ENCODE data around the gene RAB10. TPM values are rescaled to one million over a fixed set of nuclear protein-coding genes. Genes with fewer than 3 reads are reported as not detected.
"Not testable (repeated sequence)": the region's sequence is repeated elsewhere in the genome, so short reads cannot be mapped to it uniquely, and the experiment has no call there.

Gene RAB10
- total RNA-seq, 4 donors from 2014 or later: 91.9 to 117 (median 103) TPM

GRCh38 chr2:26081556-26081955, 47.7 kb downstream of the RAB10 start:
- TF ChIP-seq CTCF (IDR thresholded peaks at IDR 0.05): no peak
- no peak for TF ChIP-seq POLR2AphosphoS5 (IDR thresholded peaks at IDR 0.05)
- TF ChIP-seq EP300 (IDR thresholded peaks at IDR 0.05): no peak
- TF ChIP-seq POLR2A (IDR thresholded peaks at IDR 0.05): no peak
- Histone ChIP-seq H3K36me3 (no peaks in the 10 kb centered on the region), H3K4me1 (peaks cover 0 to 37% (median 0%) of the 10 kb centered on the region in 3 donors), H3K27me3 (no peaks in the 10 kb centered on the region), H3K27ac (no peak overlapping the region), H3K9me3 (no peaks in the 10 kb centered on the region), H3K4me3 (no peak overlapping the region)
- no peak for ATAC-seq
- 92 to 98% methylated on average over 5 of the region's 5 CpGs for WGBS, 2 donors (ENCODE audit: low coverage in 1 of 2)

- no peak overlapping the region for H3K4me3 ChIP-seq
- H3K4me1 ChIP-seq: peaks cover 0 to 50% (median 13%) of the 10 kb centered on the region in 3 donors
- TF ChIP-seq POLR2A (IDR thresholded peaks at IDR 0.05): no peak
- no peak for TF ChIP-seq EP300 (IDR thresholded peaks at IDR 0.05)
- TF ChIP-seq CTCF (IDR thresholded peaks at IDR 0.05): no peak
- no peak for TF ChIP-seq POLR2AphosphoS5 (IDR thresholded peaks at IDR 0.05)
- peaks cover 0 to 3% of the 10 kb centered on the region in 2 donors for H3K36me3 ChIP-seq
- WGBS, 2 donors (ENCODE audit: low coverage in 1 of 2): 67 to 78% methylated on average over 3 to 4 of the region's 5 CpGs
- ATAC-seq: no peak
- H3K9me3 ChIP-seq: no peaks in the 10 kb centered on the region
- no peaks in the 10 kb centered on the region for H3K27me3 ChIP-seq
- H3K27ac ChIP-seq: no peak overlapping the region
These were observed 52.3 kb downstream of the RAB10 start for GRCh38 chr2:26086155-26086637.

- peaks cover 0 to 54% (median 14%) of the 10 kb centered on the region in 3 donors for H3K4me1 ChIP-seq
- 73 to 85% methylated on average over 5 of the region's 5 CpGs for WGBS, 2 donors (ENCODE audit: low coverage in 1 of 2)
- ATAC-seq: no peak
These were observed 52.9 kb downstream of the RAB10 start for GRCh38 chr2:26086779-26087178.

GRCh38 chr2:26088038-26088643, 54.3 kb downstream of the RAB10 start:
- H3K36me3 ChIP-seq: peaks cover 0 to 3% of the 10 kb centered on the region in 2 donors
- H3K27me3 ChIP-seq: no peaks in the 10 kb centered on the region
- H3K4me1 ChIP-seq: peaks cover 0 to 62% (median 14%) of the 10 kb centered on the region in 3 donors
- no peak overlapping the region for H3K27ac ChIP-seq
- no peaks in the 10 kb centered on the region for H3K9me3 ChIP-seq
- ATAC-seq: no peak
- TF ChIP-seq CTCF (IDR thresholded peaks at IDR 0.05) (peak; percentile 56 to 72 (median 64)), POLR2A (IDR thresholded peaks at IDR 0.05) (no peak)
- H3K4me3 ChIP-seq: no peak overlapping the region
- 100% methylated on average over 1 of the region's 1 CpG for WGBS, 2 donors (ENCODE audit: low coverage in 1 of 2)

More at GRCh38 chr2:26086779-26087178, 52.9 kb downstream of the RAB10 start:
- peaks cover 0 to 3% of the 10 kb centered on the region in 2 donors for H3K36me3 ChIP-seq
- H3K27me3 ChIP-seq: no peaks in the 10 kb centered on the region
- no peak overlapping the region for H3K4me3 ChIP-seq
- no peak for TF ChIP-seq CTCF (IDR thresholded peaks at IDR 0.05)
- TF ChIP-seq POLR2A (IDR thresholded peaks at IDR 0.05): no peak
- no peak for TF ChIP-seq EP300 (IDR thresholded peaks at IDR 0.05)
- no peak for TF ChIP-seq POLR2AphosphoS5 (IDR thresholded peaks at IDR 0.05)
- H3K27ac ChIP-seq: no peak overlapping the region
- no peaks in the 10 kb centered on the region for H3K9me3 ChIP-seq

- not testable (repeated sequence) for ATAC-seq, H3K27ac ChIP-seq, H3K27me3 ChIP-seq, H3K36me3 ChIP-seq, H3K9me3 ChIP-seq, H3K4me3 ChIP-seq
- peaks cover 0 to 60% (median 14%) of the 10 kb centered on the region in 3 donors for H3K4me1 ChIP-seq
- WGBS, 2 donors (ENCODE audit: low coverage in 1 of 2): 81% methylated on average over 4 of the region's 4 CpGs; no CpG with 5 or more reads in 1 of the 2 donors
These were observed 55.0 kb downstream of the RAB10 start for GRCh38 chr2:26088931-26089330.
